ENCODE measurements around the gene ZMIZ1.

ZMIZ1 gene

DNA sequence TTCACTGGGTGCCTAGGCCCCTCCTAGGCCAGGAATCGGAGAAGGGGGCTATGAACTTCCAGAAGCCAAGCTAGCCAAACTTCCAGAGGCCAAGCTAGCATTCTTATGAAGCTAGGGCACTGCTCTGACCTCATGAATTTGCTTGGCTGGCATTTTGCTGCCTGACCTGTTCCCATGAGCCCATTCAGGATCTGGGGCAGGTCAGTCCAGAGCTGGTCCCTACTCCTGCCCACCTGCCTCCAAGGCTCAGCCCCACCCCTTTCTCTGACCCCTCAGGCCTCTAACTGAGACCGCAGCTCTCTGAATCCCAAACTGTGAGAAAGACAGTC is 277.2 kb downstream of the ZMIZ1 start:
- H3K4me2 ChIP-seq, result peak overlapping the region; percentile 85; the same call in 1 of the 2 replicates
- H3K4me1 ChIP-seq (ENCODE audit: low read depth, poor library complexity, severe bottlenecking), result peaks cover 39% of the 10 kb centered on the region
- H3K36me3 ChIP-seq (ENCODE audit: insufficient read depth), result peaks cover 22% of the 10 kb centered on the region; the same call in 1 of the 2 replicates
- TF ChIP-seq, protein P1, sequence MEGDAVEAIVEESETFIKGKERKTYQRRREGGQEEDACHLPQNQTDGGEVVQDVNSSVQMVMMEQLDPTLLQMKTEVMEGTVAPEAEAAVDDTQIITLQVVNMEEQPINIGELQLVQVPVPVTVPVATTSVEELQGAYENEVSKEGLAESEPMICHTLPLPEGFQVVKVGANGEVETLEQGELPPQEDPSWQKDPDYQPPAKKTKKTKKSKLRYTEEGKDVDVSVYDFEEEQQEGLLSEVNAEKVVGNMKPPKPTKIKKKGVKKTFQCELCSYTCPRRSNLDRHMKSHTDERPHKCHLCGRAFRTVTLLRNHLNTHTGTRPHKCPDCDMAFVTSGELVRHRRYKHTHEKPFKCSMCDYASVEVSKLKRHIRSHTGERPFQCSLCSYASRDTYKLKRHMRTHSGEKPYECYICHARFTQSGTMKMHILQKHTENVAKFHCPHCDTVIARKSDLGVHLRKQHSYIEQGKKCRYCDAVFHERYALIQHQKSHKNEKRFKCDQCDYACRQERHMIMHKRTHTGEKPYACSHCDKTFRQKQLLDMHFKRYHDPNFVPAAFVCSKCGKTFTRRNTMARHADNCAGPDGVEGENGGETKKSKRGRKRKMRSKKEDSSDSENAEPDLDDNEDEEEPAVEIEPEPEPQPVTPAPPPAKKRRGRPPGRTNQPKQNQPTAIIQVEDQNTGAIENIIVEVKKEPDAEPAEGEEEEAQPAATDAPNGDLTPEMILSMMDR (conservative IDR thresholded peaks at IDR 0.05; ENCODE audit: low read depth, low read length), result no peak
- H3K4me3 ChIP-seq (IDR thresholded peaks at IDR 0.05; ENCODE audit: insufficient read depth, low read depth, low read length), result no peak overlapping the region
- no peak overlapping the region for H3K9ac ChIP-seq
- H4K20me1 ChIP-seq (ENCODE audit: insufficient read depth), result peaks cover 15% of the 10 kb centered on the region
- peaks cover 36% of the 10 kb centered on the region for H3K79me2 ChIP-seq (ENCODE audit: insufficient read depth, low read depth)
- no peak overlapping the region for H3K27ac ChIP-seq
- no peaks in the 10 kb centered on the region for H3K27me3 ChIP-seq (ENCODE audit: insufficient read depth, low read depth)
- no peak overlapping the region for H2AFZ ChIP-seq (ENCODE audit: low read depth)

DNA sequence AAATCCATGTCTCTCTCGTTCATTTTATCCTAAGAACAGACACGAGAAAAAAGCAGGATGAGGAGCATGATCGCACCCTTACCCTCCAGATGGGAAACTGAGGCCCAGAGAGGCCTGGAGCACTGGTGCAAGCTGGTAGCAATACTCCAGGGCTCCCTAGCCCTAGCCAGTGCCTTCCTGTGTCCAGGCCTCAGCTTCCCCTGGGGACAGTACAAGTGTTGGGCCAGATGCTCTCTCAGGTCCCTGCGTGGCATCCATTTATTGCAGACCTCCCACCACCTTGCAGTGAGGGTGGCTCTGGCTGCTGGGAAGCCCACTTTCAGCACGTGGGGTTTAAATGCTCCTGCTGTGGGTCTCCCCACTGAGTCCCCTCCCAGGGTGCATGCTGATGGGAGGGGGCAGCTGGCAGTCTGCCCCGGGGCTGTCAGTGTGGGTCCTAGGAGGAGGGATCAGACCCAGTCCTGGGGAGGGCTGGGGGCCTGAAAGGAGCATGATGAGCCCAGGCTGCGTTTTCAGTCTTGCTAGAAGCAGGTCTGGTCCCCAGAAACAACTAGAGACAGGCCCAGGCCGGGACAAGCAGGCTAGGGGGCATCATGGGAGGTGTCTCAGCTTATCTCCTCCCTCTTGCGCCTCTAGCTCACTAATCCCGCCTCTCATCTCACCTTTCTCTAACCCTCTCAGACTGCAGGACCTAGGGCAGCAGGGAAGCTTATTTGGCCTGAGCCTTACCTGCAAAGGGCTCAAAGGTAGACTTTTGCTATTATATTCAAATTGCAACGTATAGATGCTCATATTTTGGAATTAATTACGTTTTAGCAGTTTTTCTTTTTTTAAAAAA is 277.8 kb downstream of the ZMIZ1 start:
- peak overlapping the region; percentile 39; the same call in 1 of the 2 replicates for H2AFZ ChIP-seq (ENCODE audit: low read depth)
- peak overlapping the region; percentile 40; the same call in 1 of the 2 replicates for H3K27ac ChIP-seq
- TF ChIP-seq, protein P1 (conservative IDR thresholded peaks at IDR 0.05; ENCODE audit: low read depth, low read length), result no peak
- H3K4me3 ChIP-seq (IDR thresholded peaks at IDR 0.05; ENCODE audit: insufficient read depth, low read depth, low read length), result no peak overlapping the region
- peaks cover 39% of the 10 kb centered on the region for H3K79me2 ChIP-seq (ENCODE audit: insufficient read depth, low read depth)
- no peaks in the 10 kb centered on the region for H3K27me3 ChIP-seq (ENCODE audit: insufficient read depth, low read depth)
- H3K4me1 ChIP-seq (ENCODE audit: low read depth, poor library complexity, severe bottlenecking), result peaks cover 39% of the 10 kb centered on the region
- H3K9ac ChIP-seq, result peak overlapping the region; percentile 100; the same call in 1 of the 2 replicates
- peaks cover 22% of the 10 kb centered on the region; the same call in 1 of the 2 replicates for H3K36me3 ChIP-seq (ENCODE audit: insufficient read depth)
- peaks cover 15% of the 10 kb centered on the region for H4K20me1 ChIP-seq (ENCODE audit: insufficient read depth)
- H3K4me2 ChIP-seq, result peak overlapping the region; percentile 85

DNA sequence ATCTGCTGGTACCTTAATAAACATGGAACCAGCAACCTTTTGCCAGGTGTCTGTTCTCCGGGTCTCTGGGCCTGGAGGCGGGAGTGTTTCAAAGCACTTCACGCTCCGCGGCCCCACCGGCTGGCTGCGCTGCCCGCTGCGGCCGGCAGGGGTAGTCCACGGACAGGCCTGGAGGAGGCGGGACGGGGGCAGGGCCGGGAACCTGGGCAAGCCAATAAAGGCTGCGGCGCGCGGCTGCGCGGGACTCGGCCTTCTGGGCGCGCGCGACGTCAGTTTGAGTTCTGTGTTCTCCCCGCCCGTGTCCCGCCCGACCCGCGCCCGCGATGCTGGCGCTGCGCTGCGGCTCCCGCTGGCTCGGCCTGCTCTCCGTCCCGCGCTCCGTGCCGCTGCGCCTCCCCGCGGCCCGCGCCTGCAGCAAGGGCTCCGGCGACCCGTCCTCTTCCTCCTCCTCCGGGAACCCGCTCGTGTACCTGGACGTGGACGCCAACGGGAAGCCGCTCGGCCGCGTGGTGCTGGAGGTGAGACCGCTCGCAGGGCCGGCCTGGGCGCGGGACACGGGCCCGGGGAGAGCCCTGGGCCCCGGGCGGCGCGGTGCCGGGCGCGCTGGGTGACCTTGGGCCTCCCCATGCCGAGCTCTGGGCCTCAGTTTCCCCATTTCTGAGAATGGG is 278.6 kb downstream of the ZMIZ1 start, which contains the start of gene PPIF:
TSS of gene PPIF (plus strand) at position 244 of the 668 bp plus-strand sequence. CDS start at position 324, 80 bp downstream.
- Histone ChIP-seq H3K27me3 (ENCODE audit: insufficient read depth, low read depth) (no peaks in the 10 kb centered on the region), H2AFZ (ENCODE audit: low read depth) (peak within 1 kb of the TSS; percentile 41), H3K79me2 (ENCODE audit: insufficient read depth, low read depth) (peaks cover 42% of the 10 kb centered on the region), H3K27ac (peak within 1 kb of the TSS; percentile 97), H3K4me3 (IDR thresholded peaks at IDR 0.05; ENCODE audit: insufficient read depth, low read depth, low read length) (no peak within 1 kb of the TSS), H3K9ac (peak within 1 kb of the TSS; percentile 100), H3K36me3 (ENCODE audit: insufficient read depth) (peaks cover 22% of the 10 kb centered on the region; the same call in 1 of the 2 replicates), H3K4me2 (peak within 1 kb of the TSS; percentile 100), H3K4me1 (ENCODE audit: low read depth, poor library complexity, severe bottlenecking) (peaks cover 45% of the 10 kb centered on the region), H4K20me1 (ENCODE audit: insufficient read depth) (peaks cover 15% of the 10 kb centered on the region)
- TF ChIP-seq, protein P1 (conservative IDR thresholded peaks at IDR 0.05; ENCODE audit: low read depth, low read length), result peak; percentile 82

DNA sequence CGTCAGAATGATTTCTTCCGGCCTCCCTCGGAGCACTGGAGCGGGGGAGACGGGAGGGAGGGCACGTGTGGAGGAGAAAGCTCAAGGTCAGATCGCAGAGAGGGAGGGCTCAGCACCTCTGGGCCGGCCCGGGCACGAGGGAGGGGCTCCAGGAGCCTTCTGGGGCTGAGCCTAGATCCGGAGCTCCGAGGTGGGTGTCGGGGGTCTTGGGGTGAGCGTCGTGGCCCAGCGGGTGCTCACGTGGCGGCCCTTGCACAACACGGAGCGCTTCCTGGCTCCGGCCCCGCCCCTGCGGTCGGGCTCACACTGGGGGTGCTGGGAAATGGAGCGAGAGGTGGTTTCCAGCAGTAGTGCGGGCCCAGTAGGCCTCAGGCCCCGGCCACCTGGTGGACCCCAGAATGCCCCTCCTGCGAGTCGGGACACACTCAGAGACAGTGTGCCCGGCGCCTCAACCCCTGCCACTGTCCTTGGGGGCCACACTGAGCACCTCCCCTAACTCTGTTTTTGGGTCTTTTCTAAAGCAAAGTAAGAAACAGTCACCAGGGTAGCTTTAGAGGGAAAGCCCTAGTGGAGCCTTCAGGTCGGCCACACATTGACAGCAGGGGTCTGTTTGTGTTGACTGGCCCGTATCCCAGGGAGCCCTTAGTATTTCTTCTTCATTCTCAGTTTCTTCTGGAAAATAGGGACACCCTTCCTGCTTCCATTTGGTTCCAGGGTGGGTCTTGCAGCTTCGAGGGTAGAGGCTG is 279.3 kb downstream of the ZMIZ1 start:
- Histone ChIP-seq H3K79me2 (ENCODE audit: insufficient read depth, low read depth) (peaks cover 45% of the 10 kb centered on the region), H3K27me3 (ENCODE audit: insufficient read depth, low read depth) (no peaks in the 10 kb centered on the region), H4K20me1 (ENCODE audit: insufficient read depth) (peaks cover 15% of the 10 kb centered on the region), H2AFZ (ENCODE audit: low read depth) (peak overlapping the region; percentile 41; the same call in 1 of the 2 replicates), H3K4me2 (peak overlapping the region; percentile 100), H3K27ac (peak overlapping the region; percentile 97), H3K9ac (peak overlapping the region; percentile 100), H3K36me3 (ENCODE audit: insufficient read depth) (peaks cover 27% of the 10 kb centered on the region; the same call in 1 of the 2 replicates), H3K4me3 (IDR thresholded peaks at IDR 0.05; ENCODE audit: insufficient read depth, low read depth, low read length) (no peak overlapping the region), H3K4me1 (ENCODE audit: low read depth, poor library complexity, severe bottlenecking) (peaks cover 46% of the 10 kb centered on the region)
- TF ChIP-seq, protein P1 (conservative IDR thresholded peaks at IDR 0.05; ENCODE audit: low read depth, low read length), result no peak

Measured in KMS-11 (cell line).